HL-60 (cell line): ENCODE results near the gene TBL1X.

ENCODE experiments used
- CTCF ChIP-seq: IDR thresholded peaks from one replicate; pipeline ENCODE4 v1.5.1; 2011; ENCODE audit warnings: low read length, control low read depth, inconsistent platforms; ENCODE audit not compliant: insufficient read depth
- GABPA ChIP-seq: IDR thresholded peaks from 2 replicates; pipeline ENCODE4 v1.6.1; 2012; ENCODE audit warnings: low read depth
- POLR2AphosphoS5 ChIP-seq: IDR thresholded peaks from 2 replicates; pipeline ENCODE4 v1.6.1; 2012; ENCODE audit warnings: low read depth
- REST ChIP-seq: IDR thresholded peaks from 2 replicates; pipeline ENCODE4 v1.6.1; 2012; ENCODE audit warnings: low read depth; ENCODE audit not compliant: insufficient replicate concordance

- TF ChIP-seq CTCF = no peak
- no peak for TF ChIP-seq GABPA
- TF ChIP-seq POLR2AphosphoS5 = no peak
- TF ChIP-seq REST = no peak
Observed at GRCh38 chrX:9635803-9636202, 170.9 kb downstream of the TBL1X start.
